Subcutaneous adipose tissue (tissue), 4 donors: ENCODE results near the gene LAMA3. TPM values are rescaled to one million over a fixed set of nuclear protein-coding genes. Genes with fewer than 3 reads are reported as not detected.

Source experiments
- total RNA-seq, 4 donors: library from RNA; depleted of rRNA; stranded (reverse); fragments of >200 nt; gene quantifications; one replicate each; pipeline ENCODE4 v1.1.0, GENCODE V29; 2016
- TF ChIP-seq, protein P1 (sequence below): fragments of 450-650 bp; IDR thresholded peaks from one replicate; pipeline ENCODE4 v1.5.1; 2016; ENCODE audit warnings: low read depth, mild to moderate bottlenecking, control low read depth, antibody characterized with exemption, moderate library complexity

LAMA3 gene
- total RNA-seq, 4 donors from 2014 or later: 23.3 to 34.9 (median 28.4) TPM

DNA sequence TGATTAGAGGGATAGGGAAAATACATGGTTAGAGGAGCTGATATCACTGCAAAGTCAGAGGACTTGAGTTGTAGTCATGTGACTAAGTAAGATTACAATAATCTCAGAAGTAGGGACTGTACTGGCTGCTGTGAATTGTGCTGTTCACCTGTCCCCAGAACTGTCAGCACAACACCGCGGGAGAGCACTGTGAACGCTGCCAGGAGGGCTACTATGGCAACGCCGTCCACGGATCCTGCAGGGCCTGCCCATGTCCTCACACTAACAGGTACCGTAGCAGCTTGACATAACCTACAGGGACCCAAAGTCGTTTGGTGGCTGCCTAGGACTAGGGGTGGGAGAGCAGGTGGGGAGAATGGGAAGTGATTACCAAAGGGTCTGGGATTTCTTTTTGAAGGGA is 192.5 kb downstream of the LAMA3 start:
- TF ChIP-seq, protein P1, sequence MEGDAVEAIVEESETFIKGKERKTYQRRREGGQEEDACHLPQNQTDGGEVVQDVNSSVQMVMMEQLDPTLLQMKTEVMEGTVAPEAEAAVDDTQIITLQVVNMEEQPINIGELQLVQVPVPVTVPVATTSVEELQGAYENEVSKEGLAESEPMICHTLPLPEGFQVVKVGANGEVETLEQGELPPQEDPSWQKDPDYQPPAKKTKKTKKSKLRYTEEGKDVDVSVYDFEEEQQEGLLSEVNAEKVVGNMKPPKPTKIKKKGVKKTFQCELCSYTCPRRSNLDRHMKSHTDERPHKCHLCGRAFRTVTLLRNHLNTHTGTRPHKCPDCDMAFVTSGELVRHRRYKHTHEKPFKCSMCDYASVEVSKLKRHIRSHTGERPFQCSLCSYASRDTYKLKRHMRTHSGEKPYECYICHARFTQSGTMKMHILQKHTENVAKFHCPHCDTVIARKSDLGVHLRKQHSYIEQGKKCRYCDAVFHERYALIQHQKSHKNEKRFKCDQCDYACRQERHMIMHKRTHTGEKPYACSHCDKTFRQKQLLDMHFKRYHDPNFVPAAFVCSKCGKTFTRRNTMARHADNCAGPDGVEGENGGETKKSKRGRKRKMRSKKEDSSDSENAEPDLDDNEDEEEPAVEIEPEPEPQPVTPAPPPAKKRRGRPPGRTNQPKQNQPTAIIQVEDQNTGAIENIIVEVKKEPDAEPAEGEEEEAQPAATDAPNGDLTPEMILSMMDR: no peak

DNA sequence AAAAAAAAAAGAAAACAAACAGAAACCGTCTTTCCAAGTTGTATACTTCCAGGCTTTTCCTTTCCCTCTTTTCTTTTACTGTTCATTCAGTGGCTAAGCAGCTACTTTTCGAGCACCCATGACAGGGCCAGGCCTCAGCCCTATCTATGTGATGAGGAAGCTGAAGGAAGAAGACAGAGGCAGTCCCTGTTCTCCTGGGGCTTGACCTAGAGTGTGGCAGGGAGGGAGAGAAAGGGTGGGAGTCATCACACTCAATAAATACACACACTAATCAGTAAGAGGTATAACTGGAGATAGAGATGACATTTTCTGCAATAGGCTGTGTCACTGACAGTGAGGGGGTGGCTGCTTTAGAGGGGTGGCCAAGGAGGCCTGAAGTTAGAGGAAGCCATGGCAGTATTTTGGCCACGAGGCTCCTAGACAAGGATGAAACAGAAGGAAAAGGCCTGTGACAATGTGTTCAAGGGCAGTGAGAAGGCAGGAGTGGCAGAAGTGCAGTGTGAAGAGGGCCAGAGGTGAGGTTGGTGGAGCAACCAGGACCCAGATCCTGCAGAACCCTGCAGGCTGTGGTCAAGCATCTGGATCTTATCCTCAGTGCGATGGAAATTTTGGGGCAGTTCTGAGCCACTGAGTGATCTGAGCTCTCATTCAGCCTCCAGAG is 193.5 kb downstream of the LAMA3 start:
- TF ChIP-seq, protein P1: no peak

DNA sequence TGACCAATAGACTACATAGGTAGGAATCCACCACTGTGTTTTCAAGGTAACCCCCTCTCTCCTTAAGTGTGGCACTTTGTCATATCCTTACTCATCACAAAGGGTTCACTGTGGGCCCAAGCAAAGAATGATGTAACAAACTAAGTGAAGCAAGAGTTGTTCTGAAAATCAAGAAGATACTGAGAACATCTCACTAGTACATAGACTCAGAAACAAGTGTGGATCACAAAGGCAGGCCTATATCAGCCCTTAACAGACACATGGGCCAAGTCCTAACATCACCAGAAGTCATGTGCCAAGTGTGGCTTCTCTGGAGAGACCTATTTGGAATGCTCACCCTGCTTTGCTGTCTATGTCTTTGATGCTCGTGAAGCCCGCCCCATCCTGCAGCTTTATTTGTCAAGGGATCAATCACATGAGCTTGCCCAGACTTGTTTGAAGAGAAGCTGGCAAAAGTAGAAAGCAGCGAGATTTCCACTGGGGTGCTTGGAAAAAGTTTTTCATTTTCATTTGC is 194.1 kb downstream of the LAMA3 start:
- TF ChIP-seq, protein P1: no peak

DNA sequence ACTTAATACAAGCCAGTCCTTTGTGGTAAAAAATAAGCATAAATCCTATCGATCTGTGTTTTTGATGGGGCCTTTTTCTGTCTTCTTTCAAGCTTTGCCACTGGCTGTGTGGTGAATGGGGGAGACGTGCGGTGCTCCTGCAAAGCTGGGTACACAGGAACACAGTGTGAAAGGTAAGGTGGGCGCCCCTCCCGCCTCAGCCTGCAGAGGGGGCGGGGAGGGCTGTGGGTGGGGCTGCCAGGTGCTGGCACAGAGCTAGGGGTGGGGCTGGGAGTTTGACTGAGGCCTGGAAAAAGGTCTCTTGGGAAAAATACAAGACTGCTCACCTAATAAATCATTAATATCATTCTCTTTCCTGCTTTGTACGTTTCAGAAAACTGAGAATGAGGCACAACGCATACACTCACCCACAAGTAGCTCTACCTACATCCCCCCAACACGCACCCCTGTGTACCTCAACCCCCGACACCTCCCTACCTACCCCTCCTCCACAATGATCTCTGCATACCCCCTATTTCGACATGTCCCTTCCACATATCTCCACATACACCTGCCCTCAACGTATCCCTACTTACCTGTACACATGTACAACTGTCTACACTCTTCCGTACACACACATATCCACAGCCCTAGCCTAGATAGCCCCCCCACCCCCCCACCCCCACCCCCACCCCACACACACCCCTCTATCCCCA is 195.6 kb downstream of the LAMA3 start:
- TF ChIP-seq, protein P1: no peak

DNA sequence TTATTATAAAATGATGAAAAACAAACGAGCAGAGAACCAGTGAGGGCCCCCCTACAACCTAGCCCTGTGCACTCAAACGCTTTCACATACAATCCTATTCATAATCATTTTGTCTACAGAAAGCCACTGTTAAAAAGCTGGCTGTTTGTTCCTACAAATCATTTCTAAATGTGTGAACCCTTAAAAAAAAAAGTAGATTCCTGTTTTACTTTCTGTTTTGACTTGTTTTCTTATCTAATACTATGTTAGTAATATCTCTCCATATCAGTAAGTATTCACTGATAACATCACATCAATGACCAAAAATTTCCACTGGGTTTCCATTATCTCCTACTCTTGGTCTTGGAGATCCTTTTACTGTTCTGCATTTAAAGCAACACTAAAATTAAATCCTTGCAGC is 196.5 kb downstream of the LAMA3 start:
- TF ChIP-seq, protein P1: no peak

DNA sequence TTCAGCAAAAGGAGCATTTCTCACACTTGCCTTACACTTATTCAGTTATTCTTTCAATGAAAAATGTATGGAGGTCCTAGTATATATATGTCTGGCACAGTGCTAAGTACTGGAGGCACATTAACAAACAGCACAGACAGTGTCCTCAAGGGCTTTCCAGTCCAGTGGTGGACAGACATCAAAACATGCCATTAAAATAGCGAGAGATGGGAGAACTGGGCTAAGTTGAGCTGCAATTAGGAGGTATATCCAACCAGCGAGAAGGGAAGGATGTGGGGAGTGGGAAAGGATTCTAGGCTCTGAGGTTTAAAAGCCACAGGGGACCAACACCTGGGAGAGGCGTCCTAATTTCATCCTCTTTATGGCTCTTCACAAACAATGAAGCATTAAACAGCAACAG is 197.8 kb downstream of the LAMA3 start:
- TF ChIP-seq, protein P1: no peak

DNA sequence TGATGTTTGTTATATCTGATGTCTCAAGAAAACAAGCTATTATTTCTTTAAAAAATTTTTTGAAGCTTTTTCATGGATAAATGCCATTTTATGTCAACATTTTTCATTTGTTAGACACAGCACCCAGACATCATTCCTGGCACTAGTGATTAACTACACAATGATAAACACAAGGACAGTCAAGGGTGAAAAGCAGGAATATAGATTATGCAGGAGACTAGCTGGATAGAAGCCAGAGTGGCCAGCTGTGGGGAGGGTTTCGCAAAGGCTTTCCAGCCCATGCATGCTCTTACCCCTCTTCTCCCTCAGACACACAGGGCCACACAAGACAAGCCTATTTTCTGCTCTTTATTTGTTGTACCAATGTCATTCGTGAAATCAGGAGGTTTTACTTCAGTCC is 198.2 kb downstream of the LAMA3 start:
- TF ChIP-seq, protein P1: no peak
